Vagina (tissue), 2 donors: ENCODE data around the gene RABEP2.

Experiments
- CTCF ChIP-seq, 3 experiments: fragments of 450-650 bp in 2 of 3; fragments of 200-600 bp in 1 of 3; sonication (generic) in 1 of 3; IDR thresholded peaks; one replicate each; pipeline ENCODE4 v1.5.1; 2017 to 2019; ENCODE audit warnings: antibody characterized with exemption in 3 of 3, mild to moderate bottlenecking in 2 of 3, moderate library complexity in 2 of 3
- POLR2AphosphoS5 ChIP-seq, 2 donors: sonication (generic); formaldehyde crosslinking; IDR thresholded peaks; one replicate each; pipeline ENCODE4 v1.9.0; 2017; ENCODE audit warnings: antibody characterized with exemption in 2 of 2, mild to moderate bottlenecking in 2 of 2, low read depth in 1 of 2; ENCODE audit not compliant: insufficient read depth in 1 of 2

DNA sequence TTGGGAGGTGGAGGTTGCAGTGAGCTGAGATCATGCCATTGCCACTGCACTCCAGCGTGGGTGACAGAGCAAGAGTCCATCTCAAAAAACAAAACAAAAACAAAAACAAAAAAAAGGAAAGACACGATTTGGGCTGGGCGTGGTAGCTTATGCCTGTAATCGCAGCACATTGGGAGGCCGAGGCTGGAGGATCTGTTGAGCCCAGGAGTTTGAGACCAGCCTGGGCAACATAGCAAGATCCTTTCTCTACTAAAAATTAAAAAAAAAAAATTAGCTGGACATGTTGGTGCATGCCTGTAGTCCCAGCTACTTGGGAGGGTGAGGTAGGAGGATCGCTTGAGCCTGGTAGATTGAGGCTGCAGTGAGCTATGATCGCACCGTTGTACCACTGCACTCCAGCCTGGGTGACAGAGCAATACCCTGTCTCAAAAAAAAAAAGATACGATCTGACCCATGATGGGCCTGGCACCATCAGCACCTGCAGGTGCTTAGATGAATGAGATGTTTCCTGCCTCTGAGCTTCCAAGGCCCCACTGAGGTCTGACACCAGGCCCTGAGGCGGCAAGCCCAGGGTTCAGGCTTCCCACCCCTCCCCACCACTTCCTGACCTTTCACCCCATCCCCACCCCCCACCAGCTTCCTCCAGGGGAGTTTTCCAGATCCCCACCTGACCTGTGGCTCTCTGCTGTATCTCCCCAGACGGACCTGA is 25.0 kb downstream of the RABEP2 start:
- TF ChIP-seq CTCF (IDR thresholded peaks at IDR 0.05) (no peak), POLR2AphosphoS5 (IDR thresholded peaks at IDR 0.05; ENCODE audit: insufficient read depth in 1 of 2, low read depth in 1 of 2) (no peak)
